Gastrocnemius medialis (tissue), 4 donors: ENCODE measurements around the gene SLC9B1. TPM values are rescaled to one million over a fixed set of nuclear protein-coding genes. Genes with fewer than 3 reads are reported as not detected.

ENCODE experiments used
- ATAC-seq, 2 donors: fragments of 150-250 bp; one replicate each; pipeline ENCODE4 v1.9.1; 2016
- DNase-seq, 2 donors: peaks; one replicate each; pipeline ENCODE4 v3.0.0-alpha.2; 2019
- H3K27ac ChIP-seq, 4 donors: fragments of 200-600 bp; sonication (generic); 1 replicate in 1 of 4; 2 replicates in 3 of 4; pipeline ENCODE4 v1.5.1; 2016 to 2018; ENCODE audit warnings: mild to moderate bottlenecking in 2 of 4, moderate library complexity in 1 of 4
- H3K27me3 ChIP-seq, 3 donors: fragments of 200-600 bp; sonication (generic) in 2 of 3; 1 replicate in 1 of 3; 2 replicates in 2 of 3; pipeline versions ENCODE4 v1.5.1 to v1.6.0; 2016 to 2019; ENCODE audit warnings: mild to moderate bottlenecking in 1 of 3, moderate library complexity in 1 of 3
- H3K36me3 ChIP-seq, 2 donors: fragments of 200-600 bp; sonication (generic) in 1 of 2; one replicate each; pipeline ENCODE4 v1.5.1; 2017 to 2018
- H3K4me1 ChIP-seq, 2 donors: fragments of 200-600 bp; sonication (generic) in 1 of 2; one replicate each; pipeline ENCODE4 v1.5.1; 2016 to 2017; ENCODE audit warnings: mild to moderate bottlenecking in 2 of 2
- H3K4me3 ChIP-seq, 4 donors: fragments of 200-600 bp; sonication (generic) in 3 of 4; 1 replicate in 1 of 4; 2 replicates in 3 of 4; pipeline ENCODE4 v1.5.1; 2016 to 2019; ENCODE audit warnings: mild to moderate bottlenecking in 2 of 4
- H3K9me3 ChIP-seq, 3 donors: fragments of 200-600 bp; sonication (generic) in 2 of 3; 1 replicate in 1 of 3; 2 replicates in 2 of 3; pipeline ENCODE4 v1.5.1; 2016 to 2019
- CTCF ChIP-seq, 5 experiments: fragments of 450-650 bp in 3 of 5; fragments of 200-600 bp in 2 of 5; sonication (generic) in 2 of 5; IDR thresholded peaks in 4 of 5; conservative IDR thresholded peaks in 1 of 5; 1 replicate in 4 of 5; 2 replicates in 1 of 5; pipeline ENCODE4 v1.5.1; 2016 to 2019; ENCODE audit warnings: antibody characterized with exemption in 5 of 5, mild to moderate bottlenecking in 3 of 5, moderate library complexity in 3 of 5
- POLR2A ChIP-seq, 2 donors: fragments of 450-650 bp; IDR thresholded peaks; one replicate each; pipeline ENCODE4 v1.6.1; 2017; ENCODE audit warnings: antibody characterized with exemption in 2 of 2, mild to moderate bottlenecking in 2 of 2, moderate library complexity in 2 of 2
- in situ Hi-C, 4 donors: fragments of 200-750 bp; cut with MboI; loops; one replicate each; pipeline versions ENCODE4 v1.15.0 to v1.8.0; 2017; ENCODE audit warnings: low sequenced_read_pairs in 4 of 4
- intact Hi-C: fragments of 100-400 bp; cut with DNase I; formaldehyde crosslinking; loops from one replicate; pipeline ENCODE4 v1.15.1; 2023; ENCODE audit warnings: low total_unique reads
- total RNA-seq, 4 donors: library from RNA; depleted of rRNA; stranded (reverse); fragments of >200 nt; gene quantifications; one replicate each; pipeline versions ENCODE4 v1.1.0 to v1.2.3, GENCODE V29; 2016

SLC9B1 gene
- total RNA-seq, 4 donors from 2014 or later: not detected

DNA sequence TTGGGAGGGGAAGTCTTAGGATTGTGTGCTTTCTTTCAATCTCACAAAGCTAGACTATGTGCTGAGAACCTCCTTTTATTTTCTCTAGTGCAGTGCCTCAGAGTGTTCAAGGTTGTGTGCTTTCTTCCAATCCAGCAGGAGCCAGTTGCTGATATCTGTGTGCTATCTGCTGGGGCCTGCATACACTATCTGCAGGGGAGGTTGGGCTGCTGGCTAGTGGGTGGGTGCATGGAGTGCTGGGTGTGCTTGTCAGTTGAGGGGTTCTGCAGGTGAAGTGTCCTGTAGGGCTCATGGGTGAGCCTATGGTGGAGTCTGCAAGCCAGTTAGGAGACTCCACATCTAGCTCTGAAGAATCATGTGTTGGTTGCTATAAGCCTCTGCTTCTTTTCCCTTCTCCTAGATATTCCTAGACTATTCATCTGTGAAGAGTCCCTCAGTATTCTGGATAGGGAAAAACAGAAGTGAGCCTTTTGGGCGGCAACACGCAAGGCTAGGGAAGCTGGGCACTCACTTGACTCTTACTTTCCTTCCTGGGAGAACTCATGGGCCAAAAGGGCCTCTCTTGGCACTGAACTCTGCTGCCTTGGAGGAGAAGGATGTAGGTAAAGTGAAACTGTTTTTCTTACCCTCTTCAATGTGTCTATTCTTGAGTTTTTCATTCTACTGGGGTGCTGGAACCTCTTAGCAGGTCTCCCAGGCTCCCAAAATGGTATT is 158.7 kb downstream of the SLC9B1 start:
- Histone ChIP-seq H3K27ac (no peak overlapping the region), H3K9me3 (no peaks in the 10 kb centered on the region), H3K27me3 (no peaks in the 10 kb centered on the region), H3K4me3 (no peak overlapping the region), H3K4me1 (no peaks in the 10 kb centered on the region), H3K36me3 (no peaks in the 10 kb centered on the region)
- TF ChIP-seq CTCF (IDR thresholded peaks at IDR 0.05 in 4 of 5, conservative IDR thresholded peaks at IDR 0.05 in 1 of 5) (no peak), POLR2A (IDR thresholded peaks at IDR 0.05) (no peak)
- ATAC-seq (no peak), DNase-seq (no peak)
- in situ Hi-C loops (loop anchor here in 1 of 4 donors (25.0 kb wide), 1 partner anchor 98 kb away; the partner anchor contains the start of gene MANBA), intact Hi-C loops (loop anchor here (10.0 kb wide), 2 partner anchors 236 to 426 kb away; no protein-coding TSS in a partner anchor)

- H3K36me3 ChIP-seq: no peaks in the 10 kb centered on the region
- no peaks in the 10 kb centered on the region for H3K27me3 ChIP-seq
- ATAC-seq: no peak
- DNase-seq: no peak
- H3K4me3 ChIP-seq: no peak overlapping the region
- no peak for TF ChIP-seq POLR2A (IDR thresholded peaks at IDR 0.05)
- no peak for TF ChIP-seq CTCF (IDR thresholded peaks at IDR 0.05 in 4 of 5, conservative IDR thresholded peaks at IDR 0.05 in 1 of 5)
- H3K4me1 ChIP-seq: no peaks in the 10 kb centered on the region
- no peaks in the 10 kb centered on the region for H3K9me3 ChIP-seq
- in situ Hi-C loops (loop anchor here in 1 of 4 donors (25.0 kb wide), 1 partner anchor 97 kb away; the partner anchor contains the start of gene MANBA), intact Hi-C loops (no loop called here)
- H3K27ac ChIP-seq: no peak overlapping the region
Observed at GRCh38 chr4:102858828-102859464, 160.6 kb downstream of the SLC9B1 start.

Other genes with a start within 250 kb of the SLC9B1 start
- 100 to 1,000 TPM; 350 to 562 (median 392) TPM for gene UBE2D3, start 192.2 kb downstream of the SLC9B1 start, total RNA-seq
- 1 to 10 TPM; 3.8 to 8.9 (median 5.3) TPM for gene CISD2, start 150.7 kb downstream of the SLC9B1 start, total RNA-seq
- gene SLC9B2, start 57.1 kb upstream of the SLC9B1 start, total RNA-seq: 1 to 10 TPM; 2.0 to 6.1 (median 2.3) TPM
- 10 to 100 TPM; 11.6 to 40.3 (median 18.5) TPM for gene BDH2, start 80.1 kb upstream of the SLC9B1 start, total RNA-seq
- gene CENPE, start 178.6 kb upstream of the SLC9B1 start, total RNA-seq: under 1 TPM; 0.15 to 0.63 (median 0.18) TPM